ENCODE data around the gene CLN5. TPM values are rescaled to one million over a fixed set of nuclear protein-coding genes. Genes with fewer than 3 reads are reported as not detected.

CLN5 gene
- polyA plus RNA-seq (25.9 and 28.5 TPM in 2 replicates), polyA minus RNA-seq (35.0 and 36.5 TPM in 2 replicates)

DNA sequence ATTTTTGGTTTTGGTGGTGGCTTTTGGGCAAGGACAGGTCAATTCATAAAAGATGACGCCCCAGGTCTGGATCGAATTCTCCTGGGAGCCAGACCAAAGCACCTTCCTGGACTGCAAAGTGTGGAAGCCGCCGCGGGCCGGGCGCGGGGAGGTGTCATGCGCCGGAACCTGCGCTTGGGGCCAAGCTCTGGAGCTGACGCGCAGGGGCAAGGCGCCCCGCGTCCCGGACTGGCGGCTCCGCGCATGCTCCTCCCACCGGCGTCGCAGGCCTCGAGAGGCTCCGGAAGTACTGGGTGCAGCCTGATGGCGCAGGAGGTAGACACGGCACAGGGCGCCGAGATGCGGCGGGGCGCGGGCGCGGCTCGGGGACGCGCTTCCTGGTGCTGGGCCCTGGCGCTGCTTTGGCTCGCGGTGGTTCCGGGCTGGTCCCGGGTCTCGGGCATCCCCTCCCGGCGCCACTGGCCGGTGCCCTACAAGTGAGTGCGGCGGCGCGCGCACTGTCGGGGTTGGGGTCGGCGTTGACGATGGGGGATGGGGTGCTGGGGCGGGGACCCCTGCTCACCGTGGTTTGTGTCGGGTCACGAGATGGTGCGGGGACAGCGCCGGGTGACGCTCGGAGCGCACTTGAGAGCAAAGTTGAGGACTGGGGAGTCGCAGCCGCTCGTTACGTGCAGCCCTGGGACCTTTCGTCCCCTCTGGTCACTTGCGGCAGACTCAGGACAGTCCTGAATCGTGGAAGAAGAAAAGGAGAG lies at the start of gene CLN5:
CLN5 (plus strand) TSS at position 286 of the 752 bp plus-strand sequence; CDS start at position 304, 18 bp downstream.
- Histone ChIP-seq H3K9me2 (ENCODE audit: insufficient read depth, low read length) (no peaks in the 10 kb centered on the region), H3F3A (ENCODE audit: insufficient read depth, low read length, poor library complexity, severe bottlenecking) (no peaks in the 10 kb centered on the region), H3K36me3 (ENCODE audit: insufficient read depth, low read length) (no peaks in the 10 kb centered on the region), H3K4me2 (ENCODE audit: low read length) (peak within 1 kb of the TSS; percentile 66), H2AFZ (ENCODE audit: low read depth, low read length) (peak within 1 kb of the TSS; percentile 90), H4K20me1 (ENCODE audit: insufficient read depth) (no peaks in the 10 kb centered on the region), H3K4me3 (ENCODE audit: low read length) (peak within 1 kb of the TSS; percentile 94), H3K79me2 (replicated peaks; ENCODE audit: insufficient read depth, low read length) (no peaks in the 10 kb centered on the region), H3K9me3 (ENCODE audit: low read length) (no peaks in the 10 kb centered on the region), H3K9ac (ENCODE audit: low read length) (peak within 1 kb of the TSS; percentile 83), H3K27me3 (ENCODE audit: insufficient read depth, low read depth, low read length) (no peaks in the 10 kb centered on the region), H3K27ac (ENCODE audit: low read length) (peak within 1 kb of the TSS; percentile 68)
- TF ChIP-seq POLR2AphosphoS5 (IDR thresholded peaks at IDR 0.05) (peak; percentile 93), EZH2 (IDR thresholded peaks at IDR 0.05; ENCODE audit: borderline replicate concordance, insufficient read depth, low read length, poor library complexity, severe bottlenecking) (no peak), MXI1 (conservative IDR thresholded peaks at IDR 0.05; ENCODE audit: poor library complexity, severe bottlenecking) (peak; percentile 81), TAF1 (IDR thresholded peaks at IDR 0.05; ENCODE audit: low read depth) (peak; percentile 59), RAD21 (conservative IDR thresholded peaks at IDR 0.05) (no peak), SMC3 (conservative IDR thresholded peaks at IDR 0.05; ENCODE audit: poor library complexity) (peak; percentile 16), EP300 (conservative IDR thresholded peaks at IDR 0.05; ENCODE audit: poor library complexity, severe bottlenecking) (peak; percentile 57)
- TF ChIP-seq, protein P1, sequence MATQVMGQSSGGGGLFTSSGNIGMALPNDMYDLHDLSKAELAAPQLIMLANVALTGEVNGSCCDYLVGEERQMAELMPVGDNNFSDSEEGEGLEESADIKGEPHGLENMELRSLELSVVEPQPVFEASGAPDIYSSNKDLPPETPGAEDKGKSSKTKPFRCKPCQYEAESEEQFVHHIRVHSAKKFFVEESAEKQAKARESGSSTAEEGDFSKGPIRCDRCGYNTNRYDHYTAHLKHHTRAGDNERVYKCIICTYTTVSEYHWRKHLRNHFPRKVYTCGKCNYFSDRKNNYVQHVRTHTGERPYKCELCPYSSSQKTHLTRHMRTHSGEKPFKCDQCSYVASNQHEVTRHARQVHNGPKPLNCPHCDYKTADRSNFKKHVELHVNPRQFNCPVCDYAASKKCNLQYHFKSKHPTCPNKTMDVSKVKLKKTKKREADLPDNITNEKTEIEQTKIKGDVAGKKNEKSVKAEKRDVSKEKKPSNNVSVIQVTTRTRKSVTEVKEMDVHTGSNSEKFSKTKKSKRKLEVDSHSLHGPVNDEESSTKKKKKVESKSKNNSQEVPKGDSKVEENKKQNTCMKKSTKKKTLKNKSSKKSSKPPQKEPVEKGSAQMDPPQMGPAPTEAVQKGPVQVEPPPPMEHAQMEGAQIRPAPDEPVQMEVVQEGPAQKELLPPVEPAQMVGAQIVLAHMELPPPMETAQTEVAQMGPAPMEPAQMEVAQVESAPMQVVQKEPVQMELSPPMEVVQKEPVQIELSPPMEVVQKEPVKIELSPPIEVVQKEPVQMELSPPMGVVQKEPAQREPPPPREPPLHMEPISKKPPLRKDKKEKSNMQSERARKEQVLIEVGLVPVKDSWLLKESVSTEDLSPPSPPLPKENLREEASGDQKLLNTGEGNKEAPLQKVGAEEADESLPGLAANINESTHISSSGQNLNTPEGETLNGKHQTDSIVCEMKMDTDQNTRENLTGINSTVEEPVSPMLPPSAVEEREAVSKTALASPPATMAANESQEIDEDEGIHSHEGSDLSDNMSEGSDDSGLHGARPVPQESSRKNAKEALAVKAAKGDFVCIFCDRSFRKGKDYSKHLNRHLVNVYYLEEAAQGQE (IDR thresholded peaks at IDR 0.05; ENCODE audit: borderline replicate concordance): peak; percentile 26
- TF ChIP-seq, protein P2, sequence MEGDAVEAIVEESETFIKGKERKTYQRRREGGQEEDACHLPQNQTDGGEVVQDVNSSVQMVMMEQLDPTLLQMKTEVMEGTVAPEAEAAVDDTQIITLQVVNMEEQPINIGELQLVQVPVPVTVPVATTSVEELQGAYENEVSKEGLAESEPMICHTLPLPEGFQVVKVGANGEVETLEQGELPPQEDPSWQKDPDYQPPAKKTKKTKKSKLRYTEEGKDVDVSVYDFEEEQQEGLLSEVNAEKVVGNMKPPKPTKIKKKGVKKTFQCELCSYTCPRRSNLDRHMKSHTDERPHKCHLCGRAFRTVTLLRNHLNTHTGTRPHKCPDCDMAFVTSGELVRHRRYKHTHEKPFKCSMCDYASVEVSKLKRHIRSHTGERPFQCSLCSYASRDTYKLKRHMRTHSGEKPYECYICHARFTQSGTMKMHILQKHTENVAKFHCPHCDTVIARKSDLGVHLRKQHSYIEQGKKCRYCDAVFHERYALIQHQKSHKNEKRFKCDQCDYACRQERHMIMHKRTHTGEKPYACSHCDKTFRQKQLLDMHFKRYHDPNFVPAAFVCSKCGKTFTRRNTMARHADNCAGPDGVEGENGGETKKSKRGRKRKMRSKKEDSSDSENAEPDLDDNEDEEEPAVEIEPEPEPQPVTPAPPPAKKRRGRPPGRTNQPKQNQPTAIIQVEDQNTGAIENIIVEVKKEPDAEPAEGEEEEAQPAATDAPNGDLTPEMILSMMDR (IDR thresholded peaks at IDR 0.05; ENCODE audit: poor library complexity, severe bottlenecking): no peak

DNA sequence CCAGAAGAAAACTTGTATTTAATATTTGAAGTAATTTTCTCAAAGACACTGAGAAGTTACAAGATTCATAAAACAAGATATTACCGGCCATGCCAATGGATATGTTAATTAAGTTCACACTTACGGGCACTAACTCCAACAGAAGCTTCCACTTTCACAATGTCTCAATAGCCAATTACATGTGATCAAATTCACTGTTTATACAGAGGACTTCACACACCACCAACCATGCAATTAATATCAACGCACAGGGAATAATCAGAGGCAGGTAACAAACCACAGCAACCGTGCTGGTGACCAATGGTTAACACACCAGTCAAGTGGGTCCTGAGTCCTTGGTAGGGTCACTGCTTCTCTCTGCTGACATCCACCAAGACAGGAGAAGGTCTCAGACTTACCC lies 49.5 kb upstream of the CLN5 start:
- Histone ChIP-seq H4K20me1 (ENCODE audit: insufficient read depth) (no peaks in the 10 kb centered on the region), H3K9ac (ENCODE audit: low read length) (no peak overlapping the region), H3K36me3 (ENCODE audit: insufficient read depth, low read length) (no peaks in the 10 kb centered on the region), H3K9me3 (ENCODE audit: low read length) (no peaks in the 10 kb centered on the region), H3K79me2 (replicated peaks; ENCODE audit: insufficient read depth, low read length) (no peaks in the 10 kb centered on the region), H3K4me3 (ENCODE audit: low read length) (no peak overlapping the region), H2AFZ (ENCODE audit: low read depth, low read length) (no peak overlapping the region), H3K27me3 (ENCODE audit: insufficient read depth, low read depth, low read length) (no peaks in the 10 kb centered on the region), H3K9me2 (ENCODE audit: insufficient read depth, low read length) (no peaks in the 10 kb centered on the region), H3K27ac (ENCODE audit: low read length) (no peak overlapping the region), H3F3A (ENCODE audit: insufficient read depth, low read length, poor library complexity, severe bottlenecking) (no peaks in the 10 kb centered on the region), H3K4me2 (ENCODE audit: low read length) (no peak overlapping the region)
- no peak for TF ChIP-seq SMC3 (conservative IDR thresholded peaks at IDR 0.05; ENCODE audit: poor library complexity)
- TF ChIP-seq TAF1 (IDR thresholded peaks at IDR 0.05; ENCODE audit: low read depth): no peak
- TF ChIP-seq EZH2 (IDR thresholded peaks at IDR 0.05; ENCODE audit: borderline replicate concordance, insufficient read depth, low read length, poor library complexity, severe bottlenecking): no peak
- TF ChIP-seq MXI1 (conservative IDR thresholded peaks at IDR 0.05; ENCODE audit: poor library complexity, severe bottlenecking): no peak
- TF ChIP-seq, protein P1 (IDR thresholded peaks at IDR 0.05; ENCODE audit: borderline replicate concordance): no peak
- no peak for TF ChIP-seq RAD21 (conservative IDR thresholded peaks at IDR 0.05)
